ENCODE data around the gene ZNF280B.

GRCh38 chr22:22506736-22507135 is 1.8 kb downstream of the ZNF280B start:
- TF ChIP-seq POLR2A (IDR thresholded peaks at IDR 0.05; ENCODE audit: low read depth, low read length) (no peak), JUN (IDR thresholded peaks at IDR 0.05; ENCODE audit: borderline replicate concordance, insufficient read depth, insufficient read length, low read depth) (no peak)
- TF ChIP-seq, protein P1, sequence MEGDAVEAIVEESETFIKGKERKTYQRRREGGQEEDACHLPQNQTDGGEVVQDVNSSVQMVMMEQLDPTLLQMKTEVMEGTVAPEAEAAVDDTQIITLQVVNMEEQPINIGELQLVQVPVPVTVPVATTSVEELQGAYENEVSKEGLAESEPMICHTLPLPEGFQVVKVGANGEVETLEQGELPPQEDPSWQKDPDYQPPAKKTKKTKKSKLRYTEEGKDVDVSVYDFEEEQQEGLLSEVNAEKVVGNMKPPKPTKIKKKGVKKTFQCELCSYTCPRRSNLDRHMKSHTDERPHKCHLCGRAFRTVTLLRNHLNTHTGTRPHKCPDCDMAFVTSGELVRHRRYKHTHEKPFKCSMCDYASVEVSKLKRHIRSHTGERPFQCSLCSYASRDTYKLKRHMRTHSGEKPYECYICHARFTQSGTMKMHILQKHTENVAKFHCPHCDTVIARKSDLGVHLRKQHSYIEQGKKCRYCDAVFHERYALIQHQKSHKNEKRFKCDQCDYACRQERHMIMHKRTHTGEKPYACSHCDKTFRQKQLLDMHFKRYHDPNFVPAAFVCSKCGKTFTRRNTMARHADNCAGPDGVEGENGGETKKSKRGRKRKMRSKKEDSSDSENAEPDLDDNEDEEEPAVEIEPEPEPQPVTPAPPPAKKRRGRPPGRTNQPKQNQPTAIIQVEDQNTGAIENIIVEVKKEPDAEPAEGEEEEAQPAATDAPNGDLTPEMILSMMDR (IDR thresholded peaks at IDR 0.05; ENCODE audit: extremely low read depth in 1 of 2, insufficient read depth in 1 of 2, low read depth in 1 of 2, low read length in 2 of 2) = no peak
